HepG2 (cell line): Measurements from ENCODE around the gene SCAF4. TPM values are rescaled to one million over a fixed set of nuclear protein-coding genes. Genes with fewer than 3 reads are reported as not detected.

ENCODE experiments used
- ATAC-seq: fragments of 200-7000 bp; cut with Tn5 transposase; 3 replicates; pipeline ENCODE4 v1.9.1; 2020; ENCODE audit warnings: mild to moderate bottlenecking, moderate library complexity
- BruUV-seq: library from RNA; stranded (reverse); fragments of 400-500 nt; replicated peaks from 2 replicates; lab custom pipeline; 2021; lab: Mats Ljungman, UMichigan
- CTCF ChIA-PET: fragments of 300-600 bp; formaldehyde crosslinking; extraction: SDS; loops from one replicate; lab custom pipeline; 2021; ENCODE audit warnings: low total read pairs, inconsistent platforms, low intra/inter-chr PET ratio; lab: Yijun Ruan, JAX
- POLR2A ChIA-PET: fragments of 350-600 bp; sonication (Branson Sonifier 250); formaldehyde crosslinking; loops from one replicate; lab custom pipeline; 2020; ENCODE audit warnings: antibody characterized with exemption, inconsistent platforms; lab: Yijun Ruan, JAX
- DNase-seq: peaks from one replicate; pipeline ENCODE4 v3.0.0-alpha.2; 2015; ENCODE audit warnings: low spot score
- FAIRE-seq: peaks from 3 replicates; lab custom pipeline; 2011; peaks lifted over from hg19 to GRCh38; lab: Jason Lieb, UNC
- H2AFZ ChIP-seq: one replicate; pipeline ENCODE4 v1.6.1; 2011; ENCODE audit warnings: low read length, inconsistent platforms
- H3K27ac ChIP-seq: fragments of 300-600 bp; 3 replicates; pipeline ENCODE4 v1.8.0; 2011; ENCODE audit warnings: mixed run types, mild to moderate bottlenecking, mixed read lengths, low read length, inconsistent platforms; ENCODE audit not compliant: insufficient read depth; ENCODE audit errors: extremely low read length
- H3K27me3 ChIP-seq, 2 experiments: fragments of 200-600 bp in 1 of 2; 2 replicates in 1 of 2; 3 replicates in 1 of 2; pipeline versions ENCODE4 v1.6.0 to v1.8.0; 2011; ENCODE audit warnings: low read length in 2 of 2, mild to moderate bottlenecking in 2 of 2, moderate library complexity in 2 of 2, inconsistent platforms in 1 of 2; ENCODE audit not compliant: insufficient read depth in 2 of 2, control insufficient read depth in 1 of 2
- H3K36me3 ChIP-seq, 2 experiments: fragments of 200-600 bp in 1 of 2; replicated peaks in 1 of 2; 2 replicates in 1 of 2; 3 replicates in 1 of 2; pipeline versions ENCODE4 v1.5.1 to v1.8.0; 2011; ENCODE audit warnings: low read length in 2 of 2, inconsistent platforms in 1 of 2; ENCODE audit not compliant: insufficient read depth in 2 of 2, control insufficient read depth in 1 of 2
- H3K4me1 ChIP-seq: 2 replicates; pipeline ENCODE4 v1.5.1; 2012; ENCODE audit warnings: low read length, inconsistent platforms; ENCODE audit not compliant: insufficient read depth
- H3K4me2 ChIP-seq: 2 replicates; pipeline ENCODE4 v1.6.0; 2011; ENCODE audit warnings: low read depth, low read length, inconsistent platforms
- H3K4me3 ChIP-seq, 3 experiments: fragments of 200-600 bp in 1 of 3; sonication (generic), shearing (Covaris generic) in 1 of 3; replicated peaks in 1 of 3; 2 replicates each; pipeline ENCODE4 v1.5.1; 2011 to 2016; ENCODE audit warnings: low read length in 3 of 3, inconsistent platforms in 2 of 3, low read depth in 2 of 3, mild to moderate bottlenecking in 2 of 3, control low read depth in 1 of 3, mixed read lengths in 1 of 3; ENCODE audit not compliant: insufficient read depth in 1 of 3
- H3K79me2 ChIP-seq: one replicate; pipeline ENCODE4 v1.6.1; 2011; ENCODE audit warnings: low read length, inconsistent platforms; ENCODE audit not compliant: insufficient read depth
- H3K9ac ChIP-seq: 2 replicates; pipeline ENCODE4 v1.6.0; 2011; ENCODE audit warnings: mild to moderate bottlenecking, low read depth, low read length, inconsistent platforms; ENCODE audit not compliant: insufficient read depth
- H3K9me3 ChIP-seq: 2 replicates; pipeline ENCODE4 v1.5.1; 2012; ENCODE audit warnings: mild to moderate bottlenecking, low read length
- H4K20me1 ChIP-seq: 2 replicates; pipeline ENCODE4 v1.6.0; 2011; ENCODE audit warnings: inconsistent platforms, mild to moderate bottlenecking, low read length, moderate library complexity; ENCODE audit not compliant: insufficient read depth
- JDP2 ChIP-seq: sonication (generic); formaldehyde crosslinking; IDR thresholded peaks from 2 replicates; pipeline ENCODE4 v1.8.1; 2022; ENCODE audit warnings: missing genetic modification reagents, borderline replicate concordance
- NFRKB ChIP-seq: fragments of 450-650 bp; IDR thresholded peaks from 2 replicates; pipeline ENCODE4 v1.6.1; 2017
- PITX1 ChIP-seq: sonication (generic); formaldehyde crosslinking; IDR thresholded peaks from 2 replicates; pipeline ENCODE4 v1.5.1; 2020; ENCODE audit warnings: mild to moderate bottlenecking, missing genetic modification reagents
- RORA ChIP-seq: sonication (generic); formaldehyde crosslinking; IDR thresholded peaks from 2 replicates; pipeline ENCODE4 v1.5.0; 2020; ENCODE audit warnings: mild to moderate bottlenecking, missing genetic modification reagents, moderate library complexity
- ZFX ChIP-seq: sonication (generic); formaldehyde crosslinking; IDR thresholded peaks from 2 replicates; pipeline ENCODE4 v1.4.0; 2020; ENCODE audit warnings: mild to moderate bottlenecking, low read depth, missing genetic modification reagents, moderate library complexity
- ZKSCAN8 ChIP-seq: IDR thresholded peaks from 2 replicates; pipeline ENCODE4 v1.6.1; 2016; ENCODE audit warnings: borderline replicate concordance, missing genetic modification reagents, missing compliant biosample characterization
- ZNF432 ChIP-seq: sonication (generic); formaldehyde crosslinking; IDR thresholded peaks from 2 replicates; pipeline ENCODE4 v1.5.0; 2020; ENCODE audit warnings: missing genetic modification reagents, mild to moderate bottlenecking, borderline replicate concordance
- ZNF879 ChIP-seq: sonication (generic); formaldehyde crosslinking; IDR thresholded peaks from 2 replicates; pipeline ENCODE4 v1.8.1; 2023; ENCODE audit warnings: missing genetic modification reagents
- WGBS: methylation state at CpG from one replicate; pipeline ENCODE4 v1.1.6; 2017; ENCODE audit warnings: low lambda C conversion rate; 5-methylcytosine and 5-hydroxymethylcytosine counted together
- in situ Hi-C: cut with HindIII; loops from 2 replicates; pipeline ENCODE4 v1.10.0; 2017; ENCODE audit warnings: low pct_unique_long_range_greater_than_20kb; ENCODE audit not compliant: extremely low pct_ligation_motif_present
- intact Hi-C: fragments of 100-400 bp; cut with micrococcal nuclease; formaldehyde crosslinking; loops from one replicate; pipeline ENCODE4 v1.10.0; 2022; ENCODE audit not compliant: unreplicated experiment
- polyA plus RNA-seq, 8 experiments: library from polyadenylated mRNA; depleted of rRNA in 3 of 8; stranded (reverse) in 7 of 8; unstranded in 1 of 8; fragments of >200 nt; fragmentation: Illumina TruSeq in 4 of 8; extraction: Trizol in 4 of 8; gene quantifications; 2 replicates each; pipeline versions ENCODE4 v1.2.1 to v1.2.3, GENCODE V29; 2011 to 2016; ENCODE audit warnings: low read depth in 4 of 8, missing spikeins in 1 of 8, mixed read lengths in 1 of 8; ENCODE audit not compliant: insufficient read depth in 1 of 8
- total RNA-seq, 5 experiments: library from RNA; depleted of rRNA; stranded (reverse); fragments of >200 nt; fragmentation: Illumina TruSeq; extraction: Trizol; gene quantifications; 2 replicates each; pipeline ENCODE4 v1.2.3, GENCODE V29; 2016; ENCODE audit warnings: low read depth in 1 of 5
- TF ChIP-seq, protein P1 (sequence below): sonication (generic); formaldehyde crosslinking; conservative IDR thresholded peaks from 2 replicates; pipeline ENCODE4 v1.4.0; 2020; ENCODE audit warnings: missing genetic modification reagents
- TF ChIP-seq, protein P2 (sequence below): sonication (generic); formaldehyde crosslinking; conservative IDR thresholded peaks from 2 replicates; pipeline ENCODE4 v1.4.0; 2020; ENCODE audit warnings: missing genetic modification reagents
- TF ChIP-seq, protein P3 (sequence below): sonication (generic); formaldehyde crosslinking; IDR thresholded peaks from 2 replicates; pipeline ENCODE4 v1.4.0; 2020; ENCODE audit warnings: mild to moderate bottlenecking, missing genetic modification reagents, borderline replicate concordance
- TF ChIP-seq, protein P4 (sequence below): sonication (generic); formaldehyde crosslinking; IDR thresholded peaks from 2 replicates; pipeline ENCODE4 v1.4.0; 2020; ENCODE audit warnings: missing genetic modification reagents, borderline replicate concordance

SCAF4 gene
- total and polyA plus RNA-seq, 2 of the 13 experiments (the other 11 are each of a cell fraction or from before 2014, with no cell fraction given): 9.1 to 11.5 TPM

DNA sequence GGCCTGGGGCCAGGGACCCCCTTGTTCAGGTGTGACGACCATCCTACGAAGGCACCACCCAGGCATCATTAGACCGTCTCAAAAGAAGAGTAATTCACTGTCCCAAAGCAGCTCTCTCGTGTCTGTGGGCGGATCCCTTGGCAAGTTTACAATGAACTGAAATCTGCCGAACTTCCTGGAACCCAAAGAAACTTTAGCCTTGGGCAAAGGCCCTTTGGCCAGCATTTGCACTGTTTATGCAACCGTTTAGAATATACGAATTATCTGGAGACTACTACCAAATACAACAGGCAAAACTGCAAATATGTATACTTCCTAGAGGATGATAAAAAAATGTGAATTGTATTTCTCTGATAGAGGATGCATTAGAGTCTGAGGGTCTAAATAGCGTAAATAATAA is 73.9 kb downstream of the SCAF4 start (continued):
- TF ChIP-seq NFRKB (no peak), JDP2 (no peak), ZNF879 (CRISPR knock-in tag) (no peak)
- TF ChIP-seq, protein P1, sequence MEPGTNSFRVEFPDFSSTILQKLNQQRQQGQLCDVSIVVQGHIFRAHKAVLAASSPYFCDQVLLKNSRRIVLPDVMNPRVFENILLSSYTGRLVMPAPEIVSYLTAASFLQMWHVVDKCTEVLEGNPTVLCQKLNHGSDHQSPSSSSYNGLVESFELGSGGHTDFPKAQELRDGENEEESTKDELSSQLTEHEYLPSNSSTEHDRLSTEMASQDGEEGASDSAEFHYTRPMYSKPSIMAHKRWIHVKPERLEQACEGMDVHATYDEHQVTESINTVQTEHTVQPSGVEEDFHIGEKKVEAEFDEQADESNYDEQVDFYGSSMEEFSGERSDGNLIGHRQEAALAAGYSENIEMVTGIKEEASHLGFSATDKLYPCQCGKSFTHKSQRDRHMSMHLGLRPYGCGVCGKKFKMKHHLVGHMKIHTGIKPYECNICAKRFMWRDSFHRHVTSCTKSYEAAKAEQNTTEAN (CRISPR knock-in tag): 0 out of 2 replicates have a peak, but pooled peaks have one; percentile 30

DNA sequence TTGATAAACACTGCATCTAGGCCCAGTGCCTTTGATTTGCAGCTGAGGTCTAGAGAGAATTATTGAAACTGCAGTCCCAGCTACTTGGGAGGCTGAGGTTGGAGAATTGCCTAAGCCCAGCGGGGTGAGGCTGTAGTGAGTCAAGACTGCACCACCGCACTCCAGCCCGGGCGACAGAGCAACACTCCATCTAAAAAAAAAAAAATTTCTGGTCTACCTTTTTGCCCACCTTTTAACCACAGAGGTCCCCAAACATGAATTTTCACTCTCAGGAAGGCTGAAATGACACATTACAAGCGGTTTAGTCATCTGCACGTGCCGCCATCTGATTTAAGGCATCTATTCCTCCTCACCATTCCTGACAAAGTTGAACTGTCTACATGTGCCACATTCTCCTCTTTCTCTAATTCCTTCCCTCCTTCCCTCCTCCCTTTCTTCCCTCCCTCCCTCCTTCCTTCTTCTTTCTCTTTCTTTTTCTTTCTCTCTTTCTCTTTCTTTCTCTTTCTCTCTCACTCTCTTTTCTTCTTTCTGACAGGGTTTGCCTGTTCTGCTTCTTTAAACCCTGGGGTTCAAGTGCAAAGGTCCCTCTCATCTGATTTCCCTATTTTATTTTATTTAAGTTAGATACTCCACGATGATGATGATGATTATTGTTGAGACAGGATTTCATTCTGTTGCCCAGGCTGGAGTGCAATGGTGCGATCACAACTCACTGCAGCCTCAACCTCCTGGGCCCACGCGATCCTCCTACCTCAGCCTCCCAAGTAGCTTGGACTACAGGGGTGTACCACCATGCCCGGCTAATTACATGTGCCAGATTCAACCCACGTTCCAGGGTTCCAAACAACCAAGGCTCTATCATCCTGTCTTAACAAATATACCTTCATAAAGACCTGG is 75.5 kb downstream of the SCAF4 start:
- DNase-seq: no peak
- WGBS: 94% methylated on average over 13 of the region's 13 CpGs
- no TSS peak for BruUV-seq
- Histone ChIP-seq H3K4me3 (no peak overlapping the region), H3K4me2 (no peak overlapping the region), H3K27me3 (no peaks in the 10 kb centered on the region), H3K9me3 (no peaks in the 10 kb centered on the region), H3K9ac (no peak overlapping the region), H4K20me1 (peaks cover 13% of the 10 kb centered on the region), H3K4me1 (peaks cover 35% of the 10 kb centered on the region), H3K79me2 (peaks cover 16% of the 10 kb centered on the region), H2AFZ (no peak overlapping the region), H3K36me3 (no peaks in the 10 kb centered on the region), H3K27ac (no peak overlapping the region)
- intact Hi-C loops: no loop called here
- ChIA-PET POLR2A (no interaction called here), CTCF (no interaction called here)
- FAIRE-seq: no peak
- no peak for ATAC-seq
- in situ Hi-C loops: no loop called here
- TF ChIP-seq, protein P2, sequence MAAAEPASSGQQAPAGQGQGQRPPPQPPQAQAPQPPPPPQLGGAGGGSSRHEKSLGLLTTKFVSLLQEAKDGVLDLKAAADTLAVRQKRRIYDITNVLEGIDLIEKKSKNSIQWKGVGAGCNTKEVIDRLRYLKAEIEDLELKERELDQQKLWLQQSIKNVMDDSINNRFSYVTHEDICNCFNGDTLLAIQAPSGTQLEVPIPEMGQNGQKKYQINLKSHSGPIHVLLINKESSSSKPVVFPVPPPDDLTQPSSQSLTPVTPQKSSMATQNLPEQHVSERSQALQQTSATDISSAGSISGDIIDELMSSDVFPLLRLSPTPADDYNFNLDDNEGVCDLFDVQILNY: no peak
- TF ChIP-seq RORA: no peak
- no peak for TF ChIP-seq ZKSCAN8
- TF ChIP-seq ZFX (CRISPR knock-in tag): no peak
- no peak for TF ChIP-seq ZNF432 (CRISPR knock-in tag)
- TF ChIP-seq, protein P3, sequence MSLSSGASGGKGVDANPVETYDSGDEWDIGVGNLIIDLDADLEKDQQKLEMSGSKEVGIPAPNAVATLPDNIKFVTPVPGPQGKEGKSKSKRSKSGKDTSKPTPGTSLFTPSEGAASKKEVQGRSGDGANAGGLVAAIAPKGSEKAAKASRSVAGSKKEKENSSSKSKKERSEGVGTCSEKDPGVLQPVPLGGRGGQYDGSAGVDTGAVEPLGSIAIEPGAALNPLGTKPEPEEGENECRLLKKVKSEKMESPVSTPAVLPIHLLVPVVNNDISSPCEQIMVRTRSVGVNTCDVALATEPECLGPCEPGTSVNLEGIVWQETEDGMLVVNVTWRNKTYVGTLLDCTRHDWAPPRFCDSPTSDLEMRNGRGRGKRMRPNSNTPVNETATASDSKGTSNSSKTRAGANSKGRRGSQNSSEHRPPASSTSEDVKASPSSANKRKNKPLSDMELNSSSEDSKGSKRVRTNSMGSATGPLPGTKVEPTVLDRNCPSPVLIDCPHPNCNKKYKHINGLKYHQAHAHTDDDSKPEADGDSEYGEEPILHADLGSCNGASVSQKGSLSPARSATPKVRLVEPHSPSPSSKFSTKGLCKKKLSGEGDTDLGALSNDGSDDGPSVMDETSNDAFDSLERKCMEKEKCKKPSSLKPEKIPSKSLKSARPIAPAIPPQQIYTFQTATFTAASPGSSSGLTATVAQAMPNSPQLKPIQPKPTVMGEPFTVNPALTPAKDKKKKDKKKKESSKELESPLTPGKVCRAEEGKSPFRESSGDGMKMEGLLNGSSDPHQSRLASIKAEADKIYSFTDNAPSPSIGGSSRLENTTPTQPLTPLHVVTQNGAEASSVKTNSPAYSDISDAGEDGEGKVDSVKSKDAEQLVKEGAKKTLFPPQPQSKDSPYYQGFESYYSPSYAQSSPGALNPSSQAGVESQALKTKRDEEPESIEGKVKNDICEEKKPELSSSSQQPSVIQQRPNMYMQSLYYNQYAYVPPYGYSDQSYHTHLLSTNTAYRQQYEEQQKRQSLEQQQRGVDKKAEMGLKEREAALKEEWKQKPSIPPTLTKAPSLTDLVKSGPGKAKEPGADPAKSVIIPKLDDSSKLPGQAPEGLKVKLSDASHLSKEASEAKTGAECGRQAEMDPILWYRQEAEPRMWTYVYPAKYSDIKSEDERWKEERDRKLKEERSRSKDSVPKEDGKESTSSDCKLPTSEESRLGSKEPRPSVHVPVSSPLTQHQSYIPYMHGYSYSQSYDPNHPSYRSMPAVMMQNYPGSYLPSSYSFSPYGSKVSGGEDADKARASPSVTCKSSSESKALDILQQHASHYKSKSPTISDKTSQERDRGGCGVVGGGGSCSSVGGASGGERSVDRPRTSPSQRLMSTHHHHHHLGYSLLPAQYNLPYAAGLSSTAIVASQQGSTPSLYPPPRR (CRISPR knock-in tag): no peak
- TF ChIP-seq PITX1 (CRISPR knock-in tag): no peak
- TF ChIP-seq, protein P4, sequence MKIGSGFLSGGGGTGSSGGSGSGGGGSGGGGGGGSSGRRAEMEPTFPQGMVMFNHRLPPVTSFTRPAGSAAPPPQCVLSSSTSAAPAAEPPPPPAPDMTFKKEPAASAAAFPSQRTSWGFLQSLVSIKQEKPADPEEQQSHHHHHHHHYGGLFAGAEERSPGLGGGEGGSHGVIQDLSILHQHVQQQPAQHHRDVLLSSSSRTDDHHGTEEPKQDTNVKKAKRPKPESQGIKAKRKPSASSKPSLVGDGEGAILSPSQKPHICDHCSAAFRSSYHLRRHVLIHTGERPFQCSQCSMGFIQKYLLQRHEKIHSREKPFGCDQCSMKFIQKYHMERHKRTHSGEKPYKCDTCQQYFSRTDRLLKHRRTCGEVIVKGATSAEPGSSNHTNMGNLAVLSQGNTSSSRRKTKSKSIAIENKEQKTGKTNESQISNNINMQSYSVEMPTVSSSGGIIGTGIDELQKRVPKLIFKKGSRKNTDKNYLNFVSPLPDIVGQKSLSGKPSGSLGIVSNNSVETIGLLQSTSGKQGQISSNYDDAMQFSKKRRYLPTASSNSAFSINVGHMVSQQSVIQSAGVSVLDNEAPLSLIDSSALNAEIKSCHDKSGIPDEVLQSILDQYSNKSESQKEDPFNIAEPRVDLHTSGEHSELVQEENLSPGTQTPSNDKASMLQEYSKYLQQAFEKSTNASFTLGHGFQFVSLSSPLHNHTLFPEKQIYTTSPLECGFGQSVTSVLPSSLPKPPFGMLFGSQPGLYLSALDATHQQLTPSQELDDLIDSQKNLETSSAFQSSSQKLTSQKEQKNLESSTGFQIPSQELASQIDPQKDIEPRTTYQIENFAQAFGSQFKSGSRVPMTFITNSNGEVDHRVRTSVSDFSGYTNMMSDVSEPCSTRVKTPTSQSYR: no peak
